Stimulated activated naive CD4-positive, alpha-beta T cell treated with Interleukin-2 at 50 U/mL for 16 hours (primary cell): ENCODE results near the gene DELE1.

Experiments
- DNase-seq: peaks from one replicate; lab custom pipeline; 2025; lab: John Stamatoyannopoulos, UW

DELE1 gene, protein sequence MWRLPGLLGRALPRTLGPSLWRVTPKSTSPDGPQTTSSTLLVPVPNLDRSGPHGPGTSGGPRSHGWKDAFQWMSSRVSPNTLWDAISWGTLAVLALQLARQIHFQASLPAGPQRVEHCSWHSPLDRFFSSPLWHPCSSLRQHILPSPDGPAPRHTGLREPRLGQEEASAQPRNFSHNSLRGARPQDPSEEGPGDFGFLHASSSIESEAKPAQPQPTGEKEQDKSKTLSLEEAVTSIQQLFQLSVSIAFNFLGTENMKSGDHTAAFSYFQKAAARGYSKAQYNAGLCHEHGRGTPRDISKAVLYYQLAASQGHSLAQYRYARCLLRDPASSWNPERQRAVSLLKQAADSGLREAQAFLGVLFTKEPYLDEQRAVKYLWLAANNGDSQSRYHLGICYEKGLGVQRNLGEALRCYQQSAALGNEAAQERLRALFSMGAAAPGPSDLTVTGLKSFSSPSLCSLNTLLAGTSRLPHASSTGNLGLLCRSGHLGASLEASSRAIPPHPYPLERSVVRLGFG

DNA sequence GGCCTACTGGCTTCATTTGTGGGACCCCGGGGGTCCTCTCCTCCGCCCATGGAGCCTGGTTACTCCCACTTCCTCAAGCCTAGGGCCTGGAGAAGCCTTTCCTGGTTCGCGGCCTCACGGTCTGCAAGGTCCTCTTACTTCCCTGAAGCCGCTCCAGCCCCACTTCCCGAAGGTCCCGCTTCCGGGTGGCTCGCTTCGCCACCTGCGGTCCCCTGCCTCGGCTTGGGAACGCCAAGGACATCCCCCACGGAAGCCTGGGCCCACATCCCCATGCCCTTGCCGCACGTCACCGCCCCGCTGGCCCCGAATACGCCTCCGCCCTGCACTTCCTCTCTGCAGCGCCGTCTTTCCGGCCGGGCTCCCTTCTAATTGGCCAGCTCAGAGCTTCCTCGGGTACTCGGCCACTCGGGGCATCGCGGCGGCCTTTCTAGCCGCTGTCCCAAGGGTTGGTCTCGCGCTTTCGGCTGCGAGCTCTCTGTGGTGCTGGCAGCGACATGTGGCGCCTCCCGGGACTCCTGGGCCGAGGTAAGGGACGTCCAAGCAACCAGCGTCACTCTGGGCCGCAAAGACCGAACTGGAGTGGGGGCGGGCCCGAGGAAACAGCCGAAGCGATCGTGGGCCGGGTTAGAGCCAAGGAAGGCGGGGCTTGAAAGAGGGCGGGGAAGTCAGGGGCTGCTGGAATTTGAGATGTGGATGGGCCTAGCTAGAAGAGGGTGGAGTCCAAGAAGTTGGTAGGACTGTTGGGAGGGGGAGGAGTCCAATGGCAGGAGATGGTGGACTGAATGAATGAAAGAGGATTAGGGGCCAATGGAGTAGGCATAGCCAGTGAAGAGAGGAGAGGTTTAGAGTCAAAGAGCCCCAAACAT lies at the start of gene DELE1:
Gene DELE1 (plus strand): TSS at position 424 of the 866 bp plus-strand sequence. CDS start 71 bp downstream, at position 495.
- peak; percentile 91 for DNase-seq

DNA sequence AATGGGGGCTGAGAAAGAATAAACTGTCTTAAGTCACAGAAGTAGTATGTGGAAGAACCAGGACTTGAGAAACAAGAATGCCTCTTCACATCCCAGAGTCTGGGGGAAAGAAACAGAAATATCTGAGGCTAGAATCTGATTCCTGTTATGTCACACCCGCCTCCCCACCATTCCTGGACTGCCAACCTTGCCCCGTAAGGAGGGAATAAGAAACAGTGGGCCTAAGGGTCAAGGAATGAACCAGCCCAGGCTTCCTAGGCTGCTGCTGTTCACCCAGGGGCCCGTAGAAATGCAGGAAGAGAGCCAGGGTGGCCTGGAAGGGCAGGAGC lies 49.8 kb upstream of the DELE1 start:
- DNase-seq: no peak

DNA sequence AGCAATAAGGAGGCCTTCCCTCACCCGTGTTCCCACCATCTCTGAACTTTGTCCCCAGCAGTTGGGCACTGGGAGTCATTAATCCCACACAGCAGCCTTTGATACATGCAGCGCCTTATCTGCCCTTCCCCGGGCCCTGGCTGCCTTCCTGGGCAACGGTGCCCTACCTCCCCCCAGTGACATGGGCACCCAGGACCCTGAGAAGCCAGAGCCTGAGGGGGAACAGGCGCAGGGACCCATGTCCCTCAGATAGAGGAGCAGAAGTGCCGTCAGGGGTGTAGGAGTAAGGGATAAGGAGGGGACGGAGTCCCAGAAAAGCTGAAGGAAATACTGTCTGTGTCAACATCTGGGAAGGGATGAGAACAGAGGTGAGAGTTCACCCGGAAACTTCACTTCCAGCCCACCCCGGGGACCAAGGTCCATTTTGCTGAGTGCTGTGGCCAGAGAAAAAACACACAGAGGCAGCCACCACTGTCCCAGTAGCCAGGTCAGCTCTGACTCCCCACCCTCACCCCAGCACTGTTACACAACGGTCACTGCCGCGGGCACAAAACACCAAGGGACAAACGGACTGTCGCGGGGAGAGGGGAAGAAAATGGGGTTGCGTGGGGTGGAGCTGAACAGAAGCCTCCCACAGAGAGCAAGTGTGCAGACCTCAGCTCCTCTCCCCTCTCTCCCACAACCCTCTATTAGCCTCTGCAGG lies 49.3 kb upstream of the DELE1 start:
- no peak for DNase-seq

DNA sequence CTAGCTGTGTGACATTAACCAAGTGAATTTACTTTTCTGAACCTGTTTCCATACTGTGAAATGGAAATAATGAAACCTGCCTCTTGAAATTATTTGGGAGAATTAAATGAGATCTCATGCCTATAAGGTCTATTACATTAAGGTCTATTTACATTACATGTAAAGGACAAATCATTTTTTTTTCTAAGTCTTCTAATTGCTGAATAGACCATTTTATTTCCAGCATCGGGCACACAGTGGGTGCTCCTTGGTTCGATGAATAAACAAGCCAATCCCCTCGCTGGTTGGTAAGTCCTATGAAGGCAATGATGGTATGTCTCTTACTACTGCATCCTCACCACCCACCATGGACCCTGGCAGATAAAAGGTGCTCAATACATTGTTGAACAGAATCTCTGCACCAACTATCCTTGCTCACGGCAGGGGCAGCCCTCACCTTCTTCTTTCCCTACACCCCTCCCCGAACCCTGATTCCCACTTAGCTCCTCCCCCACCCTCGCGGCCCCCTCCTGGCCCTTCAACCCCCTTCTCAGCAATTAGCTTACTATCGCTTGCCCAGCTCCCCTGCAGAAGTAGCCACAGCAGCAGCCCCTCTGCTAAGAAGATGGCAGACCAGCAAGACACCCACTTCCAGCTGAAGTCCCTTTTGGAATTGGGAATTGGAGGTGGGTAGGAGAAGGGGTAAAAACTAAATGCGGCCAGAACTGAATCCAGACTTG lies 48.5 kb upstream of the DELE1 start:
- DNase-seq: no peak

DNA sequence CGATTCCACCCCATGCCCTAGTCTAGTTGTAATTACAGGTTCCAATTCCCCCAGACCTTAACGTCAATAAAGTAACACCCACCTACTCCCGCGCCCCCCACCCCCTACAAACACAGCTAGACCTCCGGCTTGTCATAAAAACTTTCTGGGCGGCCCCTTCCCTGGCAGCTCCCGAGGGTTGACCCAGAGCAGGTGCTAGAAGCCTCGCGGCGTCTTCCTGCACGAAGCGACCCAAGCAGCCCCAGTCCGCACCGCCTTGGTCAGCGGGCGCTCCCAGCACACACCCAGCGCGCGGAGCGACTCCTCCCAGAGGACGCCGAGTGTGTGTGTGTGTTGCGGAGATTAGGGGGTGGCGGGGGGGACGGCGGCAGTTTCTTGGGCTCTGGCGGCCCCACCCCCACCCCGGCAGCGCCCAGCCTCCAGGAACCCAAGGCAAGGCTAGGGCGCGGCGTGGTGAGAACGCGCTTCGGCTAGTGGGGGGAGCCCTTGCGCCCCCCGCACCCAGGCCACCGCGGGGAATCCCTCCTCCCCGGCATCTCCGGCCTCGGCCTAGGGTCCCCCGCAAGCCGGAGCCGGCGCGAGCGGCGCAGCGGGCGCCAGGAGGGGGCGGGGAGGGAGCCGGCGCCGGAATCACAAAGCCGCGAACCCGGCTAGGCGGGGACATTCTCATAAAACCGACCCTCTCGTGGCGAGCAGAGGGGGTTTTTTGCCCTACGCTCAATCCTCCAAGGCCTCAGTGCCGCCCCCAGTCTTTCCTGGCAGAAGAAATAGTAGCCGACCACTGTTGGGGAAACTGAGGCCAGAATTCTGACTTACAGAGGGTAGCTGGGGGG lies 47.7 kb upstream of the DELE1 start:
- DNase-seq: no peak

DNA sequence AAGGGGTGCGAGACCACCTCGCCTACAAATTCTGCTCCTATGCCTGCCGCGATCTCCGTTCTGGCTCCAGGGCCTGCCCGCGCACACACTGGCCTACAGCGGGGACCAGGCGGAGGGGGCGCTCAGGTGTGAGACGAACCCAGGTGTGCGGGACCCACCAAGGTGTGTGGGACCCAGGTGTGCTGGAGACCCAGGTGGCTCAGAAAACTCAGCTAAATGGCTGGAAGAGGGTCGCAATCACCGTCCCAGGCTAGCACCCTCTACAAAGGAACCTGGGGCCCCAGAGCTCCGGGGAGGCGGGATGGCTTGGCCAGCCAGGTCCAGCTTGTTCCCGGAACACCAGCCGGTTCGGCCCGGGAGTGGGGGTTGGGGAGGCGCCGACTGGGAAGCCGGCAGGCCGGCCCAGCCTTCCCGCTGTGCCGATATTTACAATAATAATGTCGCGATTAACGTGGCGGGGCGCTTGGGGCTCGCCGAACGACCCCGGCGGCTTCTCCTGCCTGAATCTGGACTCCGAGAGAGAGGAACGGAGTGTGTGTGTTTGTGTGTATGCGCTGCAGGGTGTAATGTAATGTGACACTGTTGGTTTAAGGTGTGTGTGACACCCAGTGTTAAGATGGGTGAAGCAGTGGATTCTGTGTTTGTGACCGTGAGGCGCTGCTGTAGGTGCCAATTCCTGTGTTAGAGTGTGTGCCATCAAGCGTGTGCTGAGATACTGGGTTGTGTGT lies 46.9 kb upstream of the DELE1 start:
- DNase-seq: no peak

DNA sequence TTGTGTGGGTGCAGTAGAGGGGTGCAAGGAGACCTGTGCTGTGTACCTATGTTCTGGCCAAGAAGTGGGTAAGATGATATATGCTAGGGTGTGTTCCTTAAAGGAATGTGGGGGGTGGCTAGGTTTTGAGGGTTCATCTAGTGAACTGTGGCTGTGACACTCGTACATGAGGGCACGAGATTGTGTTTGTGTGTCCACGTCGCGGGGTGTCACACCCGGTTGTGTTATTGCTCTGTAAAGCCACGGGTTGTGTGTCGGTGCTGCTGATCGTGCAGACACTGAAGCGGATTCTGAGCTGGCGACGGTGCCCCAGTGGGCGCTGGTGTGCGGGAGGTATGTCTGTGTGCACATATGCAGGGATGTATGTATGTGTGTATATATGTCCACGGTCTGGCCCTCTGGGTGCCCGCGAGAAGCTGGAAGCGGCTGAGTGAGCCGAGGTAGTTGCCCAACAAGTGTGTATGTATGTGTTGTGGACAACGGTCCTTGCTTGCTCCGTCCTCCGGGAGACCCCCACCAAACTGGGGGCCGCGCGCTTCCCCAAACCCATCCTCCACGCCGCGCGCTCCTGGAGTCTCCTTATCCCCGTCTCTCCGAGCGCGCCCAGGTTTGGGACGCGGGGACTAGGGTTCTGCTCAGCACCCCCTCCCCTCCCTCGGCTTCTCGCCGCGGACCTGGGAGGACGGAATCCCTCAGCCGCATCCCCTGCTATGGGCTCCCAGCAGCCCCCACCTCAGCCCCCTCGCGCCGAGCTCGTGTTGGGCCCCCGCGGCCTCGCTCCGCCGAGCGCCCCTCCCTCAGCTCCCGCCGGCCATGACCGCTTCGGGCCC lies 46.1 kb upstream of the DELE1 start:
- peak; percentile 30 for DNase-seq

DNA sequence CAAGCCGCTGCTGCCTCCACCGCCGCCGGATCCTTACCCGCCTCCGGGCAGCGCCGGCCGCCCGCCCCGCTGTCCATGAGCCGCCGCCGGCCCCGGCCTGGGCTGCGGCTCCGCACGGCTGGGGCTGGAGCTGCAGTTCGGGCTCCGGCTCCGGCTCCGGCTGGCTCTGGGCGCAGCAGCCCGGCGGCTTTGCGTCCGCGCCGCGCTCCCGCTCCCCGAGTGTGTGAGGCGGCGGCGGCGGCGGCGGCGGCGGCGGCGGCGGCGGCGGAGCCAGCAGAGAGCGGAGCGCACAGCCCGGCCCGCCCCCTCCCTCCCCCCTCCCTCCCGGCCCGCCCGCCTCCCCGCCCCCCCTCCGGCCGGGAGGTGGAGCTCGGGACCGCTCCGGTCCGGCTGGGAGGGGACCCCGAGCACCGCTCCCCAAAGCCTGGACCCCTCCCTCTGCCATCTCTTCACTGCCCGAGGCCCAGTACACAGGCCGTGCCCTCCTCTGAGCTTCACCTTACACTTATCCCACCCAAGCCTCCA lies 45.4 kb upstream of the DELE1 start, which contains the start of gene PCDH1:
Gene PCDH1 (minus strand): TSS at position 225 of the 525 bp plus-strand sequence. CDS start 148 bp downstream, at position 77.
- peak; percentile 26 for DNase-seq

DNA sequence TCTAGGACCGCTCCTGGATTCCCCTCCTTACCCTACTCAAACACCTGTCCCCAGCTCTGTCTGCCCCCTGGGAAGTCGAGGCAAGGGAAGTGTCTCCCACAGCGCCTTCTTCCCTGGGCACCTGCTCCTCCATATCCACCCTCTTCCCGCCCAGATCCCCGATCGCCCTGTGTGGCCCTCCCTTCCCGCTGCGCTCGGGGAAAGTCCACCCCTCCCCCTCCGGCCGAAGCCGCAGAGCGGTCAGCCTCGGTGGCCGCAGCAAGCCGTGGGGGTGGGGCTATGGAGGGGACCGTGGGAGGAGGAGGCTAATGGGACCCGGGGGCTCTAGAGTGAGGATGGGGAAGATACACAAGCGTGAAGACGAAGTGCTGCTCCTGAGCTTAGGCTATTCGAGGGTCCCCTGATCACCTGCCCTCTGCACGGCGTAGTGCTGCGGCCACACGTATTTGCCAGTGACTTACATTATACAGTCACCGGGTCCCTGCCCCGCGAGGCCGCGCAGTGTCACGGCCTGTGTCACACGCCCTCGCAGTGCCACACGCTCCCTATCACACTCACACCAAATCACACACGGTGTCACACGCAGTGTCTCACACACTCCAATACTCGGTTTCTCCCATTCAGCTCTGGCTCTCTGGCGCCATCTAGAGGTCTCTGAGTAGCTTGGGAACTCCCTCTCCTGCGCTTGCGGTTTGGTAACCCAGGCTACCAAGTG lies 44.8 kb upstream of the DELE1 start:
- peak; percentile 83 for DNase-seq

DNA sequence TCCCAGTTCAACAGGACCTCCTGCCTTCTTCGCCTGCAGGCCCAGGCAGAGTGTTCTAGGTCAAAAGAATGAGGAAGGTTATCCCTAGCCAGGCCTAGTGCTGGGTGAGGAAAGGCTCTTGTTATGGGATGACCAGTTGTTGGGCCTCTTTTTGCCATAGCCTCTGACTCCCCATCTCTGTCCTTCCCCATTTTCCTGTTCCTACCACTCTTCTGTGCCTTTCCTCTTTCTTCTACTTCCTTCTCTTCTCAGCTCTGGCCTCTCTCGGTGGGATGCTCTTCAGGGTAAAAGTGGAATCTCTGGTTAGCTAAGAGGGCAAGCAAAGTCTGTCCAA lies 44.3 kb upstream of the DELE1 start:
- DNase-seq: no peak

DNA sequence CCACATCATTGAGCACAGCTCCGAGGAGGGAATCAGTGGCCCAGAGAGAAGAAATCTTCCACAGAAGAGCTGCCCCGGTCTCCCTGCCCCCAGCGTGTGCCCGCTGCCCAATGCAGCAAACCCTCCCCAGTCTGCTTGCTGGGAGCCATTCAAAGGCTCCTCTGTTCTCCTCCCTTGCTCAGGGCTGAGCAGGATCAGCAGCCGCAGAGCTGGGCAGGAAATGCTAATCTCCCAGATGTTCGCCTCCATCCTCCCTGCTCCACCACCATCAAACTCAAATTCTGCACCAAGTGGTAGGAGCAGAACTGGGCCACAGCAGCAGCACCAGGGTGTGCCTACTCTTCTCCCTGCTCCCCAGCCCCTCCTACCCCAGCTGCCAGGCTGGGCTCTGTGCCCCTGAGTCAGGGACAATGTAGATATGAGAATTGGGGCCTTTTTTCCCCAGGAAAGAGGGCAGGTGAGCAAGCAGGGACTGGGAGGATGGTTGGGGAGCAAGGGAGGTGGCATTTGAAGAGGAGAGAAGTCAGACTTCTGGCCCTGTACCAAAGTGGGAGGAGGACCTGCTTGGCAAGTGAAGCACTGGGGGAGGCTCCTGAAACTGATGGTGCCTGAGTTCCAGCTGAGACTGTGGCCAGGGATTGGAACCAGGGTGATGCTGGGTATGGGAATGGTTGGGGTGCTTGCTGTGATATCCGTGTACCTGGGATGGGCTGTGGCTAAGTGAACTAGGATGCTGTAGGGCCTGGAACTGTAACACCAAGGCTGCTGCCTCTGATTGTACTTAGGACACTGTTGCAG lies 43.5 kb upstream of the DELE1 start:
- no peak for DNase-seq

DNA sequence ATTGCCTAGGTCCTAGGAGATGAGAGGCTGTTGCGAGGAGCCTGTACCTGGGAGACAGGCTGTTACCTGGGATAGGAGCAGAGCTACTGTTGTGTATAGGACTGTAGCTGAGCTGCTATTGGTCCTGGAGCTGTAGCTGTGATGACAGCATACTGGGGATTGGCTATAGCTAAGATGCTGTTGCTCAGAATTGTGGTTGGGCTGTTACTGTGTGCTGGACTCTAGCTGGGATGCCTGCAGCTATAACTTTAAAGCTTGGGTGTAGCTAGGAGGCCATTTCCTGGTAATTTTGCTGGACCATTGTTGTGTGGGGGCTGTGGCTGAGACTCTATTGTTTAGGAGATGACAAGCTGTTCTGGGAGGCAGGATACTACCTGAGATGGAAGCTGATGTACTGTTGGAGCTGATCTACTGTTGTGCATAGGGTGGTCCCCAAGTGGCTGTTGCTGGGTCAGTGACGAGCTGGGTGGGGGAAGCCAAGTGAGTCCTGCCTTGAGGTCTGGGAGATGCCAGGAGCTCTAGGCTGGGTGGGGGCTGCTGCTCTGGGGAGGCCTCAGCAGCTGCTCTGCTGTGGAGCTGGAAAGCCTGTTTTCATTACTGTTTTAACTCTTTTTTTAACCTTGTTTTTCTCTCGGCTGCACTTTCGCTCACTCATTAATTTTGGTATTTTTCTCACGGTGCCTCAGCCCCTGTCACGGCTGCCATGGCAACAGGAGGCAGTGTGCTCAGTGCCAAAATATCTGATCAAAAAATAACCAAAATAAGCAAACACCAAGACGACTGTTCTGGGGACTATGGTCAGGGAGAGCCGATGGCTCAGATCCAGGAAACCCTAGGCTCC lies 42.5 kb upstream of the DELE1 start:
- DNase-seq: no peak

DNA sequence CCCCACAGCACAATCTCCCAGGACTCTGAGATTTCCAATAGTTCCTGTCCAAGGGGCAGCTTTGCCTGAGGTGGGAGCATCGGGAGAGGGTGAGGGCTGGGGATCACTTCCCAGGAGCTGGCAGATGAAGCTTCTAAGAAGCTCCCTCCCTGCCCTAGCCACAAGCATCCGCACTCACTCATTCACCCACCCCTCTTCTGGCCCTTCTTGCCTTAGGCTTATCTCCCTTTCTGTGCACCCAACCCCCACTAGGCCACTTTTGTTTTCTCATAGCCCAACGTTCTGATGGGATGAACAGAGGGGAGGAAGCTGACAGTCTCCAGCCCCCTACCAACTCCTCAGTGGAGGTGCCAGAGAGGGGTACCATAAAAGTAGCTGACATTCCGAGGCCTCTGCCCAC lies 41.8 kb upstream of the DELE1 start:
- no peak for DNase-seq

DNA sequence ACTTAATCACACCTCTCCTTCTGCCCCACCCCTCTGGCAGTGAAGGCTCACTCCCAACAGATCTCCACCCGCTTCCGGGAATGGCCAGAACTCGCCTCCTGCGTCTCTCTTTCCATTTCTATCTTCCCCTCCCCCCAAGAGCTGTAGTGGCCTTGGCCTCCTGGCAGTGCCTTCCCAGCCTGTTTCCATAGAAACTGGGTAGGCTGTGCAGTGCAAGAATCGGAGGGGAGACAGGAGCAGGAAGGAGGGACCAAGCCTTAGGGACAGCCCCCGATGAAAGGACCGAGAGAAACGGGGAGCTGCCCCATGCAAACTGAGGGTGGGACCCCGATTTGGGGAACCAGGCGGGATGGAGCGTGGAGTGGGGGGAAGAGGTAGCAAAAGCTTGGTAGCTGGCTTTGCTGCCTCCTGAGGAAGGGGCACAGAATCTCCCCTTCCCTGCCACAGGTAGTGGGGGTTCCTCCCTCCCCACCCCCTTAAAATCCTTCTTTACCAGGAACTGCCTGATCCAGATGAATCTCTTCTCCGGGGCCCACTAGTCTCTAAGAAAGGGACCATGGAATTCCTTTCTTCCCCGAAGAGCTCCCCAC lies 41.0 kb upstream of the DELE1 start:
- no peak for DNase-seq

DNA sequence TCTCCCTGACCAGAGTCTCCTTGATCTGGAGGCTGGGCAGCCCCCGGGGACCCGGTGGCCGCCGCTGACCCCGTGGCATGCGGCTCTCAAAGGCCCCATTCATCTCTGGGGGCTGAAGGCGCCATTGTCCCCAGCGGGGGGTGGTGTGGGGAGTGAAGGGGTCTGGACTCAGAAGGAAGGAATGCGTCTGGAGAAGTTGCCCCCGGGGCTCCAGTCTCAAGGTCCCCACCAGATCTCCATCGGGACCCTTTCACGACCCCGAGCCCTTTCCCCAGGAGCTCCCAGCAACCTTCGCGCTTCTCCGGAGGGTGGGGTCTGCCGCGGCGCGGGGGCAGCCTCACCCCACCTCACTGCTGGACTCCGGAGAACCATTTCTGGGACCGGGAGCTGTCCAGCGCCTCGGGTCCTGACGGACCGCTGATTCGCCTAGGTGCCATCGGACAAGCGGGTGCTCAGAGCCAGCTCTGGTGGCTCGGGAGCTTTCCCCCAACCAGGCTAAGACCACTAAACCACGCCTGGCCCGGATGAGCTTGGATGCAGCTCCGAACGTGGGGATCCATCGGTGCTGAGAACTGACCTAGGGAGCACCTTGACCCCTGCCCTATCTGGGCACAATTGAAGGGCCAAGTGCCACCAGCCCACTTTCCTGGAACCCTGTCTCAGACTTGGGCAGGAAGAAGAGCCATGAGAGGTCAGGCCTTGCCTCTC lies 40.3 kb upstream of the DELE1 start:
- DNase-seq: no peak
